Aorta (tissue), 5 donors: ENCODE measurements around the gene WNT3A. TPM values are rescaled to one million over a fixed set of nuclear protein-coding genes. Genes with fewer than 3 reads are reported as not detected.

Experiments used
- ATAC-seq: fragments of 200-7000 bp; cut with Tn5 transposase; one replicate; pipeline ENCODE4 v1.9.1; 2022; ENCODE audit warnings: moderate library complexity; ENCODE audit not compliant: low FRiP score
- DNase-seq, 2 donors: peaks; one replicate each; pipeline ENCODE4 v3.0.0-alpha.2; 2020
- H3K27ac ChIP-seq, 2 donors: one replicate each; pipeline ENCODE4 v1.5.1; 2013; ENCODE audit warnings: low read length in 2 of 2, mild to moderate bottlenecking in 2 of 2, moderate library complexity in 2 of 2, control low read depth in 1 of 2, inconsistent platforms in 1 of 2, low read depth in 1 of 2
- H3K27me3 ChIP-seq, 2 donors: one replicate each; pipeline ENCODE4 v1.6.1; 2013; ENCODE audit warnings: control low read depth in 1 of 2, low read length in 1 of 2, mild to moderate bottlenecking in 1 of 2, moderate library complexity in 1 of 2; ENCODE audit not compliant: insufficient read depth in 2 of 2, control insufficient read depth in 1 of 2
- H3K36me3 ChIP-seq, 2 donors: one replicate each; pipeline ENCODE4 v1.6.1; 2013; ENCODE audit warnings: control low read depth in 1 of 2, low read length in 1 of 2, mild to moderate bottlenecking in 1 of 2; ENCODE audit not compliant: insufficient read depth in 2 of 2, control insufficient read depth in 1 of 2
- H3K4me1 ChIP-seq, 2 donors: one replicate each; pipeline ENCODE4 v1.6.1; 2013; ENCODE audit warnings: low read length in 2 of 2, control low read depth in 1 of 2, mild to moderate bottlenecking in 1 of 2, moderate library complexity in 1 of 2; ENCODE audit not compliant: insufficient read depth in 2 of 2, control insufficient read depth in 1 of 2
- H3K4me3 ChIP-seq, 2 donors: one replicate each; pipeline ENCODE4 v1.5.1; 2013; ENCODE audit warnings: low read length in 2 of 2, control low read depth in 1 of 2, mild to moderate bottlenecking in 1 of 2
- H3K9me3 ChIP-seq: one replicate; pipeline ENCODE4 v1.6.1; 2013; ENCODE audit warnings: mild to moderate bottlenecking, low read length; ENCODE audit not compliant: control insufficient read depth
- WGBS, 2 donors: extraction: QIAGEN DNeasy Blood & Tissue Kit; methylation state at CpG; one replicate each; pipeline ENCODE4 v1.1.7; 2013; 5-methylcytosine and 5-hydroxymethylcytosine counted together
- intact Hi-C, 2 donors: fragments of 100-400 bp; cut with DNase I; formaldehyde crosslinking; loops; one replicate each; pipeline versions ENCODE4 v1.14.2 to v1.15.0; 2022
- polyA plus RNA-seq, 2 donors: library from polyadenylated mRNA; stranded (reverse); fragments of 200-250 nt; gene quantifications; one replicate each; pipeline ENCODE4 v1.2.3, GENCODE V29; 2013
- total RNA-seq, 2 donors: library from RNA; stranded (reverse); fragmentation: NEBNext Ultra II Directional; extraction: Animal tissue kit (Norgen Biotek cat#: 25700); gene quantifications; one replicate each; pipeline ENCODE4 v1.2.1, GENCODE V29; 2021
- donor health status: healthy with polysubstance abuse.
- donor health status: Bipolar disorder and iron deficiency.
- donor health status: DM: no; HTN: no; CAD: no.
- donor health status: DM: no; HTN: no; CAD: no.
- donor health status: DM: yes; HTN: yes; CAD: no.

WNT3A gene
- total and polyA plus RNA-seq, 4 donors = not detected

DNA sequence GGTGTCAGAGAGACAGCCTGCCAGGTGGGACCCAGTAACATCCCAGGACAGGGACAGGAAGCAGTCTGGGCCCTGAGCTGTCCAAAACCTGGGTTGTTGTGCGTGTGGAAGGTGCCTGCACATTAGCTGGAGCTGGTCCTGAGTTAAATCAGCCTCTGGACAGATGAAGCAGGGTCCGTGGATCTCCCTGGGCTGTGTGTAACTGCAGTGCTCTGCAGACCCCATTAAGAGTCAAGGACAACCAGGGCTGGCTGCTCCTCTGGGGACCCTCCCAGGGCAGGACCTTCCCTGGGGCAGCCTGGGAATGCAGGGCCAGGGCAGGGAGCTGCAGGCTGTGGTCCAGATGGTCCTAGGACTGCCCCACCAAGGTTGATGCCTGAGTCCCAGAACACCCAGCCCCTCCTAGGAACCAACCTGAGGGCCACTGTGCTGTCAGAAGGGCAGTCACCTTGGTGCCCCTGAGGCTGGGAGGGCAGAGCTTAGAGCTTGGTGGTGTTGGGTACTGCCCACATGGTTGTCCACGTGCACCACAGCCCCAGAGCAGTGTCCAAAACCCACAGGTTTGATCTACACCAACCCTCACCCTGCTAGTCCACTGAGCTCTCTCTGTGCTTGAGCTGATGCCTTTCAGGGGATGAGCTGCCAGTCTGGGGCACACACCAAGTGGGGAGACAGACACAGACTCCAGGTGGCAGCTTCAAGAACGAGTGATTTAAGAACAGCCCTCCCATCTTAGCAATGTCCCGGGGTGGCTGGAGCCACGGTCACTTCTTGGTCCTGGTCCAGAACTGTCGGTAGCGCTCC lies 99.4 kb downstream of the WNT3A start:
- H3K4me1 ChIP-seq = no peaks in the 10 kb centered on the region
- no peaks in the 10 kb centered on the region for H3K9me3 ChIP-seq
- WGBS, 2 donors = 75 to 78% methylated on average over 8 of the region's 8 CpGs
- no peak for DNase-seq
- no peaks in the 10 kb centered on the region for H3K36me3 ChIP-seq
- H3K27me3 ChIP-seq = no peaks in the 10 kb centered on the region
- H3K4me3 ChIP-seq = no peak overlapping the region
- ATAC-seq = no peak
- intact Hi-C loops = loop anchor here in 1 of 2 donors (10.0 kb wide), 1 partner anchor 371 kb away; the partner anchor contains the start of genes JMJD4 and SNAP47
- no peak overlapping the region for H3K27ac ChIP-seq

DNA sequence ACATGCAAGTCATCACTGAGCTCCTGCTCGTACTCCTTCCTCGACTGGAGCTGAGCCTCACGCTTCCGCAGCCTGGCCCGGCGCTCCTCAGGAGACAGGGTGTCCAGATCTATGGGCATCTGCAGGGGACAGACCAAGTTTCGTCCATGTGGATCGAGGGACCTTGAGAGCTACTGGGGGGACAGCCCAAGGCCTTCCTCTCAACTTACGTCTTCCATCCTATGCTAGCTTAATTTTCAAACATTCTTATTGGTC lies 99.9 kb downstream of the WNT3A start:
- Histone ChIP-seq H3K9me3 (no peaks in the 10 kb centered on the region), H3K4me3 (no peak overlapping the region), H3K4me1 (no peaks in the 10 kb centered on the region), H3K36me3 (no peaks in the 10 kb centered on the region), H3K27ac (no peak overlapping the region), H3K27me3 (no peaks in the 10 kb centered on the region)
- 85 to 90% methylated on average over 9 of the region's 9 CpGs for WGBS, 2 donors
- intact Hi-C loops = loop anchor here in 1 of 2 donors (10.0 kb wide), 1 partner anchor 372 kb away; the partner anchor contains the start of genes JMJD4 and SNAP47
- no peak for ATAC-seq
- no peak for DNase-seq

DNA sequence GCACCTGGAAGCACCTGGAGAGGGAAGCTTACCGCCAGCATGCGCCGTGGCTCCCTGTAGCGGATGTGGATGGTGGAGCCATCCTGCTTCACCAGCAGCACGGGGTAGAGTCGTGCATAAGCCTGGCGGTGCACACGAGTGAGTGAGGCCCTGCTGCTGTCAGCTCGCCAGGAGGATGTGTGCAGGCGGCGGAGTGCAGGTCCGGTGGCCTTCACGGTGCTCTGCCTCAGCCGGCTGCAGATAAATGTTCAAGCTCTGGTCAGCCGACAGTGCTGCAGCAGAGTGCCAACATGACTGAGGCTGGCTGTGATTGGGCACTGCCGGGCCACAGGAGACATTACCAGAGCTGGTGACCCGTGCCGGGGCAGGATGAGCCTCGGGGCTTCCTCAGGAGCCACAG lies 100.8 kb downstream of the WNT3A start:
- no peak overlapping the region for H3K27ac ChIP-seq
- DNase-seq (peak in 1 of 2 donors; percentile 70), ATAC-seq (no peak)
- H3K4me3 ChIP-seq = no peak overlapping the region
- 89 to 91% methylated on average over 19 of the region's 19 CpGs for WGBS, 2 donors
- no peaks in the 10 kb centered on the region for H3K36me3 ChIP-seq
- intact Hi-C loops = loop anchor here in 1 of 2 donors (2.0 to 10.0 kb wide), 3 partner anchors 25 to 373 kb away; partner anchors contain the start of genes ARF1, JMJD4 and SNAP47
- H3K9me3 ChIP-seq = no peaks in the 10 kb centered on the region
- H3K27me3 ChIP-seq = no peaks in the 10 kb centered on the region
- no peaks in the 10 kb centered on the region for H3K4me1 ChIP-seq

DNA sequence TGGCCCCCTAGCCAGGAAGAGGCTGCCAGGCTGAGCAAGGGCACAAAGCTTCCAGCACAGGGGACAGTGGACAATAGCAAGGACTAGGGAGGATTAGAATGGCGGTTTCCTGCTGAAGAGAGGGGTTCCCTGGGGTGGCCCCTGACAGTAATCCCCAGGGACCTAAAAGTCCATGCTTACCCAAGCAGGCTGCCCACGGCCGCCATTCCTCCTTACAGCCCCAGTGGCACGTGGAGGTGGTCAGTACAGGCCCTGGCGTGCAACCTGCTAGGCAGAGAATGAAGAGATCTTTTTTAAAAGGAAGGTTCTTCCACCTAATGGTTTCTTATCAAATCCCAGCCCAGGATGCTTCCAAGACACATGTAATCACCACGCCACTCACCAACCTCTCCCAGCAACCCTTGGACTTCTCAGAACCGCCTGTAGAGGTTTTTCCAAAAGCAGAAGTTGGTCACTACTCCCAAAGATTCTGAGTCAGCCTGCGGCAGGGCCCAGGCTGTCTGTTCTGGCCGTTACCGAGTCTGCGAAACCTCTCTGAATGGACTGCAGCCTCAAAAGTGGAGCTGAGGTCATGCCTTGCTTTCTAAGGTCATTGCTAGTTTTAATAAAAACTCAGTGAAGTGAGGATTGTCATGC lies 101.4 kb downstream of the WNT3A start:
- intact Hi-C loops = loop anchor here in 1 of 2 donors (2.0 to 10.0 kb wide), 3 partner anchors 25 to 373 kb away; partner anchors contain the start of genes ARF1, JMJD4 and SNAP47
- DNase-seq (no peak), ATAC-seq (no peak)
- Histone ChIP-seq H3K4me3 (peak overlapping the region in 1 of 2 donors; percentile 6), H3K4me1 (no peaks in the 10 kb centered on the region), H3K27ac (no peak overlapping the region), H3K27me3 (no peaks in the 10 kb centered on the region), H3K9me3 (no peaks in the 10 kb centered on the region), H3K36me3 (no peaks in the 10 kb centered on the region)
- WGBS, 2 donors = 76 to 81% methylated on average over 11 of the region's 11 CpGs

DNA sequence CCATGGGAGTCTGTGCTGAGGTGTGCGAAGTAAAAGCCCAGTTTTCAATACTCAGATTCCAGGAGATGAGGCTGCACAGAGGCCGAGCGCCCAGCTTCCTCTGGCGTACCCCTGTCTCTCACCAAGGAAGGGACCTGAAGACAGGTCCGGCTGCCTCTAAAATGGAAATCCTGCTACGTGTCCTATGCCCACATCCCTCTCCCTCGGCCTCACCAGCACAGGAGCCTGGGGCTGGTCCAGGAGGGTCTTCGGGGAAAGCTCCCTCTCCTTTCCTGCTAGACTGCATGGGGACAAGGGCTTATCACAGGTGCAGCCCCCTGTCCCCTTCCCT lies 101.9 kb downstream of the WNT3A start:
- intact Hi-C loops = loop anchor here in 1 of 2 donors (2.0 to 10.0 kb wide), 3 partner anchors 26 to 374 kb away; partner anchors contain the start of genes ARF1, JMJD4 and SNAP47

DNA sequence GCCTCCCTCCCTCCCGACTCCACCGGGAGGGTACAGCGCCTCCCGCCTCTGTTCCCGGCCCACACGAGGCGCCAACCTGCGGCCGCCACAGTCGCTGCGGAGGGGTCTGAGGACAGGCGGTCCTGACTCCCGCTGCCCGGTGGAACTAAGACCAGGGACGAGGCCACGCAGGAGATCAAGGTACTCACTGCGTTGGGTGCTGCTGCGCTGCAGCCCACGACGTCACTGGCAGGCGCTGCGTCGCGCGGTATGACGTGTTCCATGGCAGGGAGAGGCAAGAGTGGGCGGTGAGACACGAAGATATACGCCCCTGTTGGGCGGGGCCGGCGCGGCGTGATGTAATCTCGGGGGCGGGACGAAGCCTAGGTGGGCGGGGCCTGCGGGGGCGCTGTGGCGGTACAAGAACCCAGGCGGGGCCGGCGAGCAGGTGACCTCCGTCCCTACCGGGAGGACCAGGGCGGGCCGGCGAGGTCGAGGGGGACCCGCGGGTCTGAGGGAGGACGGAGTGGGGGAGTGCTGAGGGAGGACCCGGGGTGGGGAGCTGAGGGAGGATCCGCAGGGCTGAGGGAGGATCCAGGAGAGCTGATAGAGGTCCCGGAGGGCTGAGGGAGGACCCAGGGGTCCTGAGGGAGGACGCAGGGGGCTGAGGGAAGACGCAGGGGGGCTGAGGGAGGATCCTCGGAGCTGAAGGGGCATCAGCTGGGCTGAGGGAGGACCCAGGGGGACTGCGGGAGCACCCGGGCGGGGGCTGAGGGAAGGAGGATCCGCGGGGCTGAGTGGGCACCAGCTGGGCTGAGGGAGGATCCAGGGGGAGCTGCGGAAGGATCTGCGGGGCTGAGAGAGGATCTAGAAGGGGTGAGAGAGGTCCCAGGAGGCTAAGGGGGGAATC lies 102.5 kb downstream of the WNT3A start, which contains the start of gene MRPL55:
Gene MRPL55, minus strand, starts transcription at position 227 of the 889 bp plus-strand sequence. CDS start 1,039 bp downstream, outside the sequence.
- intact Hi-C loops = loop anchor here in 1 of 2 donors (2.0 to 10.0 kb wide), 3 partner anchors 27 to 375 kb away; partner anchors contain the start of genes ARF1, JMJD4 and SNAP47
- ATAC-seq (peak; percentile 99), DNase-seq (peak; percentile 97 to 99)
- 0 to 1% methylated on average over 65 to 66 of the region's 66 CpGs for WGBS, 2 donors
- no peaks in the 10 kb centered on the region for H3K9me3 ChIP-seq
- H3K4me3 ChIP-seq = peak within 1 kb of the TSS; percentile 36 to 69
- H3K27ac ChIP-seq = peak within 1 kb of the TSS in 1 of 2 donors; percentile 66
- H3K36me3 ChIP-seq = no peaks in the 10 kb centered on the region
- no peaks in the 10 kb centered on the region for H3K4me1 ChIP-seq
- no peaks in the 10 kb centered on the region for H3K27me3 ChIP-seq

More for the DNA sequence above, 101.9 kb downstream of the WNT3A start:
- Histone ChIP-seq H3K27me3 (no peaks in the 10 kb centered on the region), H3K4me3 (peak overlapping the region; percentile 6 to 69), H3K36me3 (no peaks in the 10 kb centered on the region), H3K4me1 (no peaks in the 10 kb centered on the region), H3K9me3 (no peaks in the 10 kb centered on the region), H3K27ac (peak overlapping the region in 1 of 2 donors; percentile 23)
- DNase-seq (no peak), ATAC-seq (no peak)
- WGBS, 2 donors = 2 to 3% methylated on average over 8 of the region's 8 CpGs

DNA sequence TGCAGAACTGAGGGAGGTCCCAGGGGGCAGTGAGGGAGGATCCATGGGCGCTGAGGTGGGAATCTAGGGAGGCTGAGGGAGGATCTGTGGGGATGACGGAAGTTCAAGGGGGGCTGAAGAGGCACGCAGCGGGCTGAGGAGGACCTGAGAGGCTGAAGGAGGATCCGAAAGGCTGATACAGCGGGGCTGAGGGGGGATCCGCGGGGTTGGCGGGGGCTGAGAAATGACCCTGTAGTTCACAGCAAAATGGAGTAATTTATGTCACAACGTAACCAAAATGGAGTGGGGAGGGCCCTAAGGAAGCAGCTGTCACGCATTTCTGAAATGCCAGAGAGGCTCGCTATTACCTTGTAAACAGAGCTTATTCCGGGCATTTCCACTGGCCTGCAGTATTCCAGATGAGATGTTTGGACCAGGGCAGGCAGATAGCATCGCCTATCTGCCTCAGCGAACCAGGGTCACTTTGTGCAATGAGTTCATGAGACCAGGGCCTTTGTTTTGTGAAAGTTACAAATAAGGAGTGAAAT lies 103.2 kb downstream of the WNT3A start:
- ATAC-seq = no peak
- peak overlapping the region; percentile 36 to 58 for H3K4me3 ChIP-seq
- DNase-seq = peak in 1 of 2 donors; percentile 78
- peak overlapping the region in 1 of 2 donors; percentile 66 for H3K27ac ChIP-seq
- no peaks in the 10 kb centered on the region for H3K27me3 ChIP-seq
- no peaks in the 10 kb centered on the region for H3K4me1 ChIP-seq
- no peaks in the 10 kb centered on the region for H3K9me3 ChIP-seq
- intact Hi-C loops = loop anchor here in 1 of 2 donors (2.0 to 10.0 kb wide), 4 partner anchors 27 to 375 kb away; partner anchors contain the start of genes ARF1, JMJD4 and SNAP47
- no peaks in the 10 kb centered on the region for H3K36me3 ChIP-seq
- 34 to 37% methylated on average over 15 of the region's 15 CpGs for WGBS, 2 donors

DNA sequence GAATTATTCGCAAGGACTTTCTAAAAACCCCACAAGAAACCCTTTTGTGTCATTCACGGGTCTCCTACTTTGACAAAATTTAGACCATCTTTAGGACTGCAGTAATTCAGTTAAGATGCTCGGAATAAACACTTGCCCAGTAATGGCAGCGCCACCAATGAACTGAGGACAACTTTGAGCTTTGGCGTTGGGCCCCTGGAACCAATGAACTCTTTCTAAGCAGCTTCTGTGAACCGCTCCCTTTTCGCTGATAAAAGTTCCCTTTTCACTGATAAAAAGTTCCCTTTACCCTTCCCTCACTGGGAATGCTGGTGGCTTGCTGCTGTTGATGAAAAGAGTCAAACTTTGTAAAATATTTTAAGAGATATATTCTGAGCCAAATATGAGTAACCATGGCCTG lies 103.8 kb downstream of the WNT3A start:
- no peak for ATAC-seq
- no peak overlapping the region for H3K4me3 ChIP-seq

More for the DNA sequence above, 103.8 kb downstream of the WNT3A start:
- intact Hi-C loops = loop anchor here in 1 of 2 donors (5.0 kb wide), 1 partner anchor 108 kb away; no protein-coding TSS in a partner anchor
- WGBS, 2 donors = 81 to 92% methylated on average over 7 of the region's 7 CpGs
- Histone ChIP-seq H3K36me3 (no peaks in the 10 kb centered on the region), H3K4me1 (no peaks in the 10 kb centered on the region), H3K27me3 (no peaks in the 10 kb centered on the region), H3K27ac (no peak overlapping the region), H3K9me3 (no peaks in the 10 kb centered on the region)
- DNase-seq = no peak
